Measurements from ENCODE around the gene FBXO46. TPM values are rescaled to one million over a fixed set of nuclear protein-coding genes. Genes with fewer than 3 reads are reported as not detected.
A peak's percentile ranks its signal among the peaks of the same experiment; 100 is the strongest.

Gene FBXO46
- total RNA-seq, 1 experiment from 2014 or later, result 40.1 TPM

DNA sequence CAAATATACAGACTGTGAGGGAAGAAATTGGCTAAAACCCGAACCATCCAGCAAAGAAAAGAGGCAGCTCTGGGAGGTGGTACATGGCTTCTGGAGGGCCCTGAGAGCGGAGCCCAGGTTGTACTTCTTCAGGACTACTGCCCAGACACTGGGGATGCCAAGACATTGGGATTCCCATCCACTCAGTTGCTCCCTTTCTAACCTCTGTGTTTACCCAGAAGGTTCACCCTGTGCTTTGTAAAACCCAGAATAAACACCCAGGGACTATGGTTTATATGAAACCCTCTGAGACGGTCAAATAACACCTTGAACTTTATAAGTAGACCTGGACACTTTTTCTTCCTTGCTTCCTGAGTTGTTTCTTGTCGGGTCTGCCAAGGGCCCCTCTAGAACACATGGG is 12.3 kb upstream of the FBXO46 start (continued):
- TF ChIP-seq, protein P1, sequence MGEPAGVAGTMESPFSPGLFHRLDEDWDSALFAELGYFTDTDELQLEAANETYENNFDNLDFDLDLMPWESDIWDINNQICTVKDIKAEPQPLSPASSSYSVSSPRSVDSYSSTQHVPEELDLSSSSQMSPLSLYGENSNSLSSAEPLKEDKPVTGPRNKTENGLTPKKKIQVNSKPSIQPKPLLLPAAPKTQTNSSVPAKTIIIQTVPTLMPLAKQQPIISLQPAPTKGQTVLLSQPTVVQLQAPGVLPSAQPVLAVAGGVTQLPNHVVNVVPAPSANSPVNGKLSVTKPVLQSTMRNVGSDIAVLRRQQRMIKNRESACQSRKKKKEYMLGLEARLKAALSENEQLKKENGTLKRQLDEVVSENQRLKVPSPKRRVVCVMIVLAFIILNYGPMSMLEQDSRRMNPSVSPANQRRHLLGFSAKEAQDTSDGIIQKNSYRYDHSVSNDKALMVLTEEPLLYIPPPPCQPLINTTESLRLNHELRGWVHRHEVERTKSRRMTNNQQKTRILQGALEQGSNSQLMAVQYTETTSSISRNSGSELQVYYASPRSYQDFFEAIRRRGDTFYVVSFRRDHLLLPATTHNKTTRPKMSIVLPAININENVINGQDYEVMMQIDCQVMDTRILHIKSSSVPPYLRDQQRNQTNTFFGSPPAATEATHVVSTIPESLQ (CRISPR knock-in tag; IDR thresholded peaks at IDR 0.05), result no peak
- TF ChIP-seq, protein P2, sequence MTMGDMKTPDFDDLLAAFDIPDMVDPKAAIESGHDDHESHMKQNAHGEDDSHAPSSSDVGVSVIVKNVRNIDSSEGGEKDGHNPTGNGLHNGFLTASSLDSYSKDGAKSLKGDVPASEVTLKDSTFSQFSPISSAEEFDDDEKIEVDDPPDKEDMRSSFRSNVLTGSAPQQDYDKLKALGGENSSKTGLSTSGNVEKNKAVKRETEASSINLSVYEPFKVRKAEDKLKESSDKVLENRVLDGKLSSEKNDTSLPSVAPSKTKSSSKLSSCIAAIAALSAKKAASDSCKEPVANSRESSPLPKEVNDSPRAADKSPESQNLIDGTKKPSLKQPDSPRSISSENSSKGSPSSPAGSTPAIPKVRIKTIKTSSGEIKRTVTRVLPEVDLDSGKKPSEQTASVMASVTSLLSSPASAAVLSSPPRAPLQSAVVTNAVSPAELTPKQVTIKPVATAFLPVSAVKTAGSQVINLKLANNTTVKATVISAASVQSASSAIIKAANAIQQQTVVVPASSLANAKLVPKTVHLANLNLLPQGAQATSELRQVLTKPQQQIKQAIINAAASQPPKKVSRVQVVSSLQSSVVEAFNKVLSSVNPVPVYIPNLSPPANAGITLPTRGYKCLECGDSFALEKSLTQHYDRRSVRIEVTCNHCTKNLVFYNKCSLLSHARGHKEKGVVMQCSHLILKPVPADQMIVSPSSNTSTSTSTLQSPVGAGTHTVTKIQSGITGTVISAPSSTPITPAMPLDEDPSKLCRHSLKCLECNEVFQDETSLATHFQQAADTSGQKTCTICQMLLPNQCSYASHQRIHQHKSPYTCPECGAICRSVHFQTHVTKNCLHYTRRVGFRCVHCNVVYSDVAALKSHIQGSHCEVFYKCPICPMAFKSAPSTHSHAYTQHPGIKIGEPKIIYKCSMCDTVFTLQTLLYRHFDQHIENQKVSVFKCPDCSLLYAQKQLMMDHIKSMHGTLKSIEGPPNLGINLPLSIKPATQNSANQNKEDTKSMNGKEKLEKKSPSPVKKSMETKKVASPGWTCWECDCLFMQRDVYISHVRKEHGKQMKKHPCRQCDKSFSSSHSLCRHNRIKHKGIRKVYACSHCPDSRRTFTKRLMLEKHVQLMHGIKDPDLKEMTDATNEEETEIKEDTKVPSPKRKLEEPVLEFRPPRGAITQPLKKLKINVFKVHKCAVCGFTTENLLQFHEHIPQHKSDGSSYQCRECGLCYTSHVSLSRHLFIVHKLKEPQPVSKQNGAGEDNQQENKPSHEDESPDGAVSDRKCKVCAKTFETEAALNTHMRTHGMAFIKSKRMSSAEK (CRISPR knock-in tag; IDR thresholded peaks at IDR 0.05; ENCODE audit: borderline replicate concordance), result no peak
- TF ChIP-seq SMAD4 (CRISPR knock-in tag; IDR thresholded peaks at IDR 0.05), result no peak
- TF ChIP-seq CBFB (CRISPR knock-in tag; IDR thresholded peaks at IDR 0.05; ENCODE audit: low read depth), result no peak
- TF ChIP-seq ETV6 (CRISPR knock-in tag; IDR thresholded peaks at IDR 0.05), result no peak

DNA sequence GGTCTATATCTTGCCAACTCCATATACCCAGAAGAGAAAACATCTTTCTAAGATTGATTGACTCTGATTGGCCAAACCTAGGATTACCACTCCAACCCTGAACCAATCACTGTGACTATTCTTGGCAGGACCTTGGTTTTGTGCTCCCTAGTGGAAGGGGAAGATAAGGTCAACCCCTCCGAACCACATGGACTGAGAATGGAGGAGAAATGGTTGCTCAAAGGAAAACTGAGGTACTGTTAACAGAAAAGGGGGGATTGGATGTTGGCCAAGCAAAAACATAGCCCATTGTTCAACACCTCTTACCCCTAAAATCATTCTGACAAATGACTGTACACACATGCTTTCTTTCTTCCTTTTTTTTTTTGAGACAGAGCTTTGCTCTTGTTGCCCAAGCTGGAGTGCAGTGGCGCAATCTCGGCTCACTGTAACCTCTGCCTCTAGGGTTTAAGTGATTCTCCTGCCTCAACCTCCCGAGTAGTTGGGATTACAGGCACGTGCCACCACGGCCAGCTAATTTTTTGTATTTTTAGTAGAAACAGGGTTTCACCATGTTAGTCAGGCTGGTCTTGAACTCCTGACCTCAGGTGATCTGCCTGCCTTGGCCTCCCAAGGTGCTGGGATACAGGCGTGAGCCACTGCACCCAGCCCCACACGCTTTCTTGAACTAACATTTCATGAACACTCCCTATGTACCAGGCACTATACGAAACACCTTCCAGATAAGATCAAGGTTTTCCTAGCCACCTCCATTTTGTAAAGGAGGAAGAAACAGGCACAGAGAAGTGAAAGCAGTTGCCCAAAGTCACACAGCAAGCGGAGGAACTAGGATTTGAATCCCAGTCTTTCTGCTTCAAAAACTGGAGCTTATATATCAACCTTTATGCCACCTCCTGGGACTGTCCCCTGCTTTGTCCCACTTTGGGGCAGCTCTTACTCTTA is 9.1 kb upstream of the FBXO46 start:
- no peak overlapping the region for H3K4me3 Mint-ChIP-seq
- ATAC-seq (peak; percentile 71), DNase-seq (ENCODE audit: low spot score) (no peak)
- no peaks in the 10 kb centered on the region for H3K9me3 Mint-ChIP-seq
- H3K4me1 Mint-ChIP-seq, result no peaks in the 10 kb centered on the region
- peaks cover 25% of the 10 kb centered on the region for H3K27me3 Mint-ChIP-seq (ENCODE audit: low read depth)
- POLR2A ChIA-PET, result no interaction called here
- CTCF ChIA-PET, result interaction anchor here (1.0 to 1.5 kb wide), 2 partner anchors 14 to 39 kb away, joined by 4 read pairs; no protein-coding TSS in a partner anchor
- TF ChIP-seq, protein P3, sequence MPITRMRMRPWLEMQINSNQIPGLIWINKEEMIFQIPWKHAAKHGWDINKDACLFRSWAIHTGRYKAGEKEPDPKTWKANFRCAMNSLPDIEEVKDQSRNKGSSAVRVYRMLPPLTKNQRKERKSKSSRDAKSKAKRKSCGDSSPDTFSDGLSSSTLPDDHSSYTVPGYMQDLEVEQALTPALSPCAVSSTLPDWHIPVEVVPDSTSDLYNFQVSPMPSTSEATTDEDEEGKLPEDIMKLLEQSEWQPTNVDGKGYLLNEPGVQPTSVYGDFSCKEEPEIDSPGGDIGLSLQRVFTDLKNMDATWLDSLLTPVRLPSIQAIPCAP (CRISPR knock-in tag; IDR thresholded peaks at IDR 0.05), result no peak
- TF ChIP-seq NFYB (CRISPR knock-in tag; conservative IDR thresholded peaks at IDR 0.05; ENCODE audit: low read depth) (peak; percentile 48), SMAD4 (CRISPR knock-in tag; IDR thresholded peaks at IDR 0.05) (no peak), TEAD1 (CRISPR knock-in tag; IDR thresholded peaks at IDR 0.05) (no peak), SMAD3 (CRISPR knock-in tag; IDR thresholded peaks at IDR 0.05; ENCODE audit: borderline replicate concordance) (no peak)
- no peaks in the 10 kb centered on the region for H3K36me3 Mint-ChIP-seq
- no peak overlapping the region for H3K27ac Mint-ChIP-seq

DNA sequence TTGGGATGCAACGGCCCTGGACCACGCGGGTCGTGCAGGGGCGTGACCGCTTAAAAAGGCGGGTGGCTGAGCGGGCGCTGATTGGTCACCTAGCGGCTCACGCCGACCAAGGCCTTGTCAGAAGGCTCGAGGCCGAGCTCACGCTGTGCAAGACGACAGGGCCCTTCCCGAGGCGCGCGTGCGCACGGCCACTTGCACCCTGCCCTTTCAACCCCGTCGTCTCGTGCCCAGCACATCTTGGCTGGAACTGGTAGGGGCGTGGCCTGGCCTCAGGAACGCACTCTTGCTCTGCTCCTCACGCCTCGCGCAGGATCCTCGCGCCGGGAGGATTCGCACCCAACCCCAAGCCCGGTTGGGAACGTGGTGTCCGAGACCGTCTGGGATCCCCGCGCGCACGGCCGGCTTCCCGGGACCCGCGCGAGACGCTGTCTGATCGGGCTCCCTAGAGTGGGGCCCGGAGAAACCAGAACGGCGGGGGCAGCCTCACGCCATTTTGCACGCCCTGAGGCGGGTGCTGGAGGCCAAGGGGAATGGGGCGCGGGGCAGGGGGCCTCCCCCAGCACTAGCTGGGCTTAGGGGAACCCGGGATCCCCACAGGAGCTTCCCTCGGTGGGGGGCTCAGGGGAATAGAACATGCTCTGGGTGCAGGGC is 2.6 kb upstream of the FBXO46 start, which contains the start of gene MEIOSIN:
MEIOSIN (plus strand) TSS at position 280 of the 651 bp plus-strand sequence. CDS start 1,938 bp downstream, outside the sequence.
- DNase-seq (ENCODE audit: low spot score), result no peak
- ChIA-PET CTCF (interaction anchor here (0.6 to 2.5 kb wide), 3 partner anchors 20 to 84 kb away, joined by 3 to 6 read pairs (median 4); no protein-coding TSS in a partner anchor), POLR2A (interaction anchor here (0.6 to 1.2 kb wide), 2 partner anchors 16 to 36 kb away, joined by 3 read pairs; partner anchors contain the start of gene SIX5)
- Mint-ChIP-seq H3K4me1 (peaks cover 9% of the 10 kb centered on the region), H3K27ac (no peak within 1 kb of the TSS), H3K9me3 (no peaks in the 10 kb centered on the region), H3K4me3 (no peak within 1 kb of the TSS), H3K27me3 (ENCODE audit: low read depth) (peaks cover 15% of the 10 kb centered on the region), H3K36me3 (no peaks in the 10 kb centered on the region)
- TF ChIP-seq, protein P4, sequence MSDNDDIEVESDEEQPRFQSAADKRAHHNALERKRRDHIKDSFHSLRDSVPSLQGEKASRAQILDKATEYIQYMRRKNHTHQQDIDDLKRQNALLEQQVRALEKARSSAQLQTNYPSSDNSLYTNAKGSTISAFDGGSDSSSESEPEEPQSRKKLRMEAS (CRISPR knock-in tag; IDR thresholded peaks at IDR 0.05), result 0 out of 2 replicates have a peak, but pooled peaks have one; percentile 42
- TF ChIP-seq, protein P5, sequence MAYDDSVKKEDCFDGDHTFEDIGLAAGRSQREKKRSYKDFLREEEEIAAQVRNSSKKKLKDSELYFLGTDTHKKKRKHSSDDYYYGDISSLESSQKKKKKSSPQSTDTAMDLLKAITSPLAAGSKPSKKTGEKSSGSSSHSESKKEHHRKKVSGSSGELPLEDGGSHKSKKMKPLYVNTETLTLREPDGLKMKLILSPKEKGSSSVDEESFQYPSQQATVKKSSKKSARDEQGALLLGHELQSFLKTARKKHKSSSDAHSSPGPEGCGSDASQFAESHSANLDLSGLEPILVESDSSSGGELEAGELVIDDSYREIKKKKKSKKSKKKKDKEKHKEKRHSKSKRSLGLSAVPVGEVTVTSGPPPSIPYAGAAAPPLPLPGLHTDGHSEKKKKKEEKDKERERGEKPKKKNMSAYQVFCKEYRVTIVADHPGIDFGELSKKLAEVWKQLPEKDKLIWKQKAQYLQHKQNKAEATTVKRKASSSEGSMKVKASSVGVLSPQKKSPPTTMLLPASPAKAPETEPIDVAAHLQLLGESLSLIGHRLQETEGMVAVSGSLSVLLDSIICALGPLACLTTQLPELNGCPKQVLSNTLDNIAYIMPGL (CRISPR knock-in tag; IDR thresholded peaks at IDR 0.05), result no peak
- ATAC-seq, result no peak
